ENCODE measurements around the gene GALNT10.

Gene GALNT10

DNA sequence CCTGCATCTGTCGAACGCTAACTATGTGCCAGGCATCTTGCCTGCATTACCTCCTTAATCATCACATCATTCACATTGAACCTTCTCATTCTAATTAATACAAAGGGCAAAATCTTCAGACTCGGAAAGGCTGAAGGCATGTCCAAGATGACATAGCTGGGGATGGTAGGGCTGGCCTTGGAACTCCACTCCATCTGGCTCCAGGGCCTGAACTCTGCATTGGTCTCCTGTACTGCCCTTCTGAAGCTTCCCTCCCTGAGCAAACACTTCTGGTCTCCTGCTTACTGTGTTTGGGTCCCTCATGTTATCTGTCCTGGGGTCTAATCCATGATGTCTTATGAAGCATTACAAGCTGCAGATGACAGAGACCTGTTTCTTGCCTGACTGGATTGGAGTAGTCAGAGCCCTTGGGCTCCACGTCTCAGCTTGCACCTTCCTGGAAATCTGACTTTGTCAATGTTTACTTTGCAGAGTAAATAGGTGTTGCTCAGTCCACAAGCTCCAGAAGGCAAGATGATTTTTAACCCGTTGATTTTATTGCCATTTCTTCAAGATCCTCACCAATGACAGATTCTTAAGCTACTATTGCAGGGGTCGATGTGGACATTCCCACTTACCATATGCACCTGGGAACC is 106.1 kb downstream of the GALNT10 start:
- DNase-seq (ENCODE audit: low spot score) = no peak

DNA sequence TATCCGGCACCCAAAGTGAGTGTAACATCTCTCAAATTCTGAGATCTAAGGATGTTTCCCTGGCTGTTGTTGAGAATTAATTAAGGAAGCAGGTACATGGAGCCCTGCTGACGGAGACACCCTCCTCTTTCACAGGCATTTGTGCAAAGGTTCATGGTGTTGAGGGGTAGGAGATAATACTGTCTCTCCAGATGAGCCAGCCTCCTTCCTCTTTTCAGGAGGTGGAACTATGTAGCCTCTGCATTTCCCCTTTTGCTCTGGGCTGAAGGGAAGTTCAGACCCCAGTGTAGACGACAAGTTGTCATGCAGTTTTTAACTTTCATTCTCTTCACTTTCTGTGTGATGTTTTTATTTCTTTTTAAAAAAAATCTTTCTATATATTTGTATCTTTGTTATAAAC is 107.5 kb downstream of the GALNT10 start:
- no peak for DNase-seq (ENCODE audit: low spot score)

DNA sequence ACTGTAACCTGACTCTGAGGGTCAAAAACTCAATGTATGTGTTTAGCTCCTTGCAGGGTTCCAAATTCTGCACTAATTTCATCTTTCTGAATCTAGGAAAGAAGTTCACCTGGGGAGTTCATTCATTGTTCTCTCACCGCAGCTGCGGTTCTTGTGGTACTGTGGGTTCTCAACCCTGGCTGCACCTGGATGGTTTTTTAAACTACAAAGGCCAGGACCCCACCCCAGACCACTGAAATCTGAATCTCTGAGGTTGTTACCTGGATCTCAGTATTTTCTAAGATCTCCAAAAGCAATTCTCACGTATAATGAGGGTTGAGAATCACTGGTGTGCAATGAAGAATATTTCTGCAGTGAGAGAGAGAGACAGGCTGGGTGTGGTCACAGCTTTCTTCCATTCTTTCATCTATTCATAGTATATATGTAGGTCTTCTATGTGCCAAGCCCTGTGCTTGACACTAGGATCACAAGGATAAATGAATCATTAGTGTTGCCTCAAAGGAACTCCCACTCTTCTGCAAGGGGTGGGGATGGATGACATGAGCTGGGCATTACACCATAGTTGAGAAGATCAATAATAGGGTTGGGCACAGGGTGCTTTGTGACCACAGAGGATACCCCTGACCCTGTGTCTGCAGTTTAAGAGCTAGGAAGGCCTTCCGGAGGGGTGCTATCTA is 109.8 kb downstream of the GALNT10 start:
- DNase-seq (ENCODE audit: low spot score) = no peak

DNA sequence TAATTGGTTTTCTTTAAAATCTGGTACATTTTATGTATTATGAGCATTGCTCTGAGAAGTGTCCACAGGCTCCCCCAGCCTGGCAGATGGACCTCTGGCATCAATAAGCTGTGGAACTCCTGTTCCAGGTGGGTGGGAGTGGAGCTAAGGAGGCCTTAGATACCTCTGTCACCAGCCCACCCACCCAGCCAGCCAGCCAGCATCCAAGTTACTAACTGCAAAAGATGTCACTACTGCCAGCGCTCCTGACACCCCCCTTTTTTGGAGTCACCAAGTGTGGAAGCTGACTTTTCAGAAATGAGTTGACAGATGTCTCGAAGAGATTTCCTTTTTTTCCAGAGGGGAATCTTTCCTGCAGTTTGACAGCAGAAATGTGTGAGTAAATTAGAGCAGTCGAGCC is 111.2 kb downstream of the GALNT10 start:
- DNase-seq (ENCODE audit: low spot score) = no peak

DNA sequence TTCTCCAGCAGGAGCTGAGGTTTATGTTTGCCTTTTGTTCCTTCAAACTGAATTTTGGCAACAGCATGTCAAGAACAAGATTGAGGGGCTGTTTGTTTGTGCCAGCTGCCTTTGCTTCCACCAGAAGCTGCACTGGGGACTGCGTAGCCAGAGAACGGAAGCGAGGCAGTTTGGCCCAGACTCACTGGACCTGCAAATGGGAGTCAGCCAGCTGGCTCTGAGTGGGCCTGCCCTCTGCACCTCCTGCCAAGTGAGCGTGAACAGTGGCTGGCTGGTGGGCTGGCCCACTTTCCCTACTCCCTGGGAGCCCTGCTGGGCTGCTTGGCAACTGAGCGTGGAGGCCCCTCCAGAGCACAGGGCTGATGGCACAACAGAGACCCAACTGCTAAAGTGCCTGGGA is 111.6 kb downstream of the GALNT10 start:
- no peak for DNase-seq (ENCODE audit: low spot score)

- no peak for DNase-seq (ENCODE audit: low spot score)
Measured at GRCh38 chr5:154303133-154303532, 112.6 kb downstream of the GALNT10 start.

DNA sequence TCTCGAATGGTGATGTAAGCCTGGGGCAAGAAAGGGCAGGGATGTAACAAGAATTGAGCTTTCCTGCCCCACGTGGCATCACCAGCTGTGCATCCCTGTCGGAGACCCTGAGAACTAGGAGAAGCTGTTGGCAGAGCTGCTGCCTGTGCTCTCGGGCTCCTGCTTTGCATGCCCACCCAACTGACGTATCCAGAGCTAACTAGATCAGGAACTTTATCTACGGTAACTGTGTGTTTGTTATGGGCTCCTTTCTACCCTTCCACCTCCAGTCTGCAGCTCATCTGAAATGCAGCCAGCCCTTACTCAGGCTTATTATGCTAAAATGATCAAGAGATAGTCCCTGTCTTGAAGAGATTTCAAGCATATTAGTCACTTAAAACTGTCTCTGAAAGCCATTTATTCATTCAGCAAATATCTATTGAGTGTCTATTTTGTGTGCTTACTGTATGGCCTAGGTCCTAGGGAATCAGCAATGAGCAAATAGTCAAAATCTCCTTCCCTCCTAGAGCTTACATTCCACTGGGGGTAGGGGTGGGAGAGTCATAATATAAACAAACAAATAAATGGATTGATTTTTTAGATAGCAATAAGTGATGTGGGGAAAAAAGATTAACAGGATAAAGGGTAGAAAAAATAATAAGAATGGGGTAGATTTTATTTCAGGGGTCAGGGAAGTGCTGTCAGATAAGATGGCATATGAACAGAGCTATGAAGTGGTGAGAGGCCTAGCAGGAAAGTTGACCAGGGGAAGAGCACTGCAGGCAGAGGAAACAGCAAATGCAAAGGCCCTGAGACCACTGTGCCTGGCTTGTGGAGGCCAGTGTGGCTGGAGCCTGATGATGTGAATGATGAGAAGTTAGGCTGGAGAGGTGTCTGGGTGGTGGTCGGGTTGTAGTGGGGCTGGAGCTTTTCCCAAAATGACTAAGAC is 118.2 kb downstream of the GALNT10 start:
- no peak for DNase-seq (ENCODE audit: low spot score)

DNA sequence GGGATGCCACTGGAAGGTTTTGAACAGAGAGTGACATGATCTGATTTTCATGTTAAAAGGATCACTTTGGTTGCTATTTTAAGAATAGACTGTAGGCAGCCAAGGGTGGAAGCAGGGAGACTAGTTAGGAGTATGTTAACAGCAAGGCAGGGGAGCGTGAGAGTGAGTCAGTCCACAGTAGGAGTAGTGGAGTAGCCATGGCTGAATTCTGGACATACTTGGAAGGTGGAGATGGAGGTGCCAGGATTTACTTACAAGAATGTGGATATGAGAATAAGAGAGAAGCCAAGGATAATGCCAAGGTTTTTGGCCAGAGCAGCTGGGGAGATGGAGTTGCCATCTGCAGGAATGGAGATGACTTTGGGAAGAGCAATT is 118.8 kb downstream of the GALNT10 start:
- DNase-seq (ENCODE audit: low spot score) = no peak

DNA sequence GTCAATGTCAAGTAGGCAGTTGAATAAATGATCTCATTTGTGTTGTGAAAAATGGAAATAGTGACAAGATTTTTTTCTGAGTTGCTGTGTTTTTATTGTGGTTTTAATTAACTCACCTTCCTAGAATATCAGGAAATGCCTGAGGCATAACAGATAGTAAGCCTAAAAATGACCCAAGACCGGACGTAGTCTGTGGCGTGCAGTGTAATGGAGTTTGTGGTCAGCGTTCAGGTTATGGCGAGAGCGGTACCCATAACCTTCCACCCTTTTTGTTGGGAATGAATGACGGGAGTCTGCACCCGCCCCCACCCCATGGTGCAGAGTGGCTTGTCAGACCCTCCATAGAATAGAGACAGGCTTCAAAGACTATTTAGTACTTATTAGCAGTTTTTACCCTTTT is 119.3 kb downstream of the GALNT10 start:
- no peak for DNase-seq (ENCODE audit: low spot score)

DNA sequence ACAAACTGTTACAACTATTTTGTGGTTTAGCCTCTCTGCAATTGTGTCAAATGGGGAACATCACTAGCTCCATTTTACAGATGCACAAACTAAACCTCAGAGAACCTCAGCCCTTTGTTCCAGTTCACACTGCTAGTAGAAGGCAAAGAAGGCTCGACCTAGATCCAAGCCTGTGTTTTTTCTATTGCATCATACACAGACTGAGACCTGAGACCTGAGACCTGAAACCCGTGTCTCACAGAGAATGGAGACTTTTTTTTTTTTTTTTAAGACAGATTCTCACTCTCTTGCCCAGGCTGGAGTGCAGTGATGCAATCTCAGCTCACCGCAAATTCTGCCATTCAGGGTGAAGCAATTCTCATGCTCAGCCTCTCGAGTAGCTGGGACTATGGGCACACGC is 120.8 kb downstream of the GALNT10 start:
- no peak for DNase-seq (ENCODE audit: low spot score)

DNA sequence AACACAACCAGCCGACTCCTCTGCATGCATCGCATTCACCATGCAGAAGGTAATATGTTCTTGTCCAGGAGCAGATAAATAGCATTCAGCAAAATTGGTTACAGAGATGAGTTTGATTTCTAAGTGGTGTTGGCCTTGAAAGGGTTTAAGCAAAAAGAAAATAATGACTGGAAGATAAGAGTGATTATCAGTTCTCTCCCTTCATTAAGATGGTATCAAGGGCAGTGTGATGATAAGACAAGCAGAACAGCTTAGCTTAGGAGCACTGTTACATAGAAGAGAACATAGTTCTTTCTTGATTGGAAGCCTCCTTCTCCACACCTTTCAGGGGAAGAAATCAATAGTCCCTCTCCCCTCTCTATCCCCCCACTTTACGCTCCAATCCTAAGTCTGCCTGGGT is 121.5 kb downstream of the GALNT10 start:
- no peak for DNase-seq (ENCODE audit: low spot score)

DNA sequence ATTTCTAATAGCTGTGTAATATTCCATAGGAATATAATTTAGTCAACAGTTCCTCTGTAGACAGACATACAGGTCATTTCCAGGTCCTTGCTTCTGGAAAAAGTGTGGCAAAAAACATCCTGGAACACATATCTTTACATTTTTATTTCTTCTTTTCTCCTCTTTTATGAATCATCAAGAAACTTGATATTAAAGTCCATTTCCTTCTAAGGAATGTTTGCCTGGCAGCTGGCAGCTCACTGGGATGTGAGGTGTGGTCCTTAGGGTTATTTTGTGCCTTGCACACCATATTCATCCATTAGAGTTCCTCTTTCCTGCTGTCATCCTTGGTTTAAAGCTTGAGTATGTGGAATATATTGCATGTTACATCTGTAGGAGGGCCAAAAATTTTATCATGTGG is 122.0 kb downstream of the GALNT10 start:
- no peak for DNase-seq (ENCODE audit: low spot score)

- DNase-seq (ENCODE audit: low spot score) = no peak
Measured at GRCh38 chr5:154313360-154314017, 123.0 kb downstream of the GALNT10 start.

DNA sequence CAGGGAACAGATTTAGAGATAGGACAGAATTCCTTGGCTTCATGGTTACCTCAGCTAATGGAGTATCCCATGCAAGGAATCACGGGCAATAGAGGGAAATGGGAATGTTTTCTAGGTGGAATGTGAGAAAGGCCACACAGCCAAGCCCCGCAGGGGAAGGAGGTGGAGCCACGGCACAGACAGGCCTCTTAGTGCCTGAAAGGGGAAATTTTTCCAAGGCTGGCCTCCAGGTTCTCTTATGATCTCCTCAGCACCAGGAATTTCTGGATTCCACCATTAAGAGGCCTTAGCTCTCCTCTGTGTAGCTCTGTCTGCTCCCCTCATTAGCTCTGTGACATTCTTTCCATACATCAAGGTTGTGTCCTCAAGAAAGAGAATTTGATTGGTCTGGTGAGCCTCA is 124.7 kb downstream of the GALNT10 start:
- DNase-seq (ENCODE audit: low spot score) = no peak

DNA sequence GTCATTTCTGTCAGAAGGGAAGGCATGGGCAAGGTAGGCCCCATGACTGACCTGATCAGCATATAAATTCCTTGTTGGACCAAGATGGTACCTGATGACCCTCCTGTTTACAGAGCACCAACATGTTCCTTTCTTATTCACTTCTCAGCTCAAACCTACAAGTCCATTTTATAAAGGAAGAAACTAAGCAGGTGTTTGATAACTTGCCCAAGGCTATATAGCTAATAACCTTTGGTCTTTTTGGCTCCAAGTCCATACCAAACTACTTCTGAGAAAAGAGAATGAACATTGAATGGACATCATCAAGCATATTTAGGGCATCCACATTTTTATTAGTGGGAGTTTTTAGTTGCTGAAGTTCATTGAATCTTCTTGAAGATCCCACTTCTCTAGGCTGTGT is 125.2 kb downstream of the GALNT10 start:
- DNase-seq (ENCODE audit: low spot score) = no peak

GRCh38 chr5:154316223-154316935 is 125.8 kb downstream of the GALNT10 start:
- no peak for DNase-seq (ENCODE audit: low spot score)

DNA sequence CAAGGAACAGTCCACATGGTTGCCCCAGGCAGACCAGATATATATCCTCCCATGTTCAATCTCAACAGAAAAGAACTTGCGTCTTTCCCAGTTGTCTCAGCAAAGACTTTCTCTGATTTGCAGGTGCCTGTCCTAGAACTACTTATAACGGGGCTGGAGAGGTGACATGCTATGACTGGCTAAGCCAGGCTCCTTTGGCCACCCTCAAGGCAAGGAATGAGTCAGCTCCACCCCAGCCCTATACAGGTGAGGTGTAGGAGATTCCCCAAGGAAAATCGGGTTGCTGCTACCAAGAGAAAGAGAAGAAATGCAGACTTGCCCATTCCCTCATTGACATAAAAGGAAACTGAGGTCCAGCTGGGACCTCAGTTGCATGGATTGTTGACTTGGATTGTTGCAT is 127.4 kb downstream of the GALNT10 start:
- DNase-seq (ENCODE audit: low spot score) = no peak

DNA sequence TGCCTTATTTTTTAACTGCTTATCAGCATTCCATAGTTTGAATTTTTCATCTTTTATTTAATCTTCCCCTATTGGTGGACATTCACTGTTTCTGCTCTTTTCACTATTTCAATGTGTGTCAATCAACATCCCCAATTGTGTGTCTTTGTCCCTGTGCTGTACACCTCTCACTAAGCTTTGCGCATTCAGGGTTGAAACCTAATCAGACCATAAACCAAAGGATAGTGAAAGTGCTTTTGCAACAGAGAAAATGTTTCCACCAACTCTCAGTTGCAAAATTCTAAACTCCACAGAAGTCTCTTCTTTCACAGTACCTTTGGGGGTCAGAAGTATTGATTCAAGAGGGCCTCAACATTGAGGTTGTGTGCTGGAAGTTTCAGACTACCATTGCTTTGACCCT is 128.2 kb downstream of the GALNT10 start:
- DNase-seq (ENCODE audit: low spot score) = no peak

DNA sequence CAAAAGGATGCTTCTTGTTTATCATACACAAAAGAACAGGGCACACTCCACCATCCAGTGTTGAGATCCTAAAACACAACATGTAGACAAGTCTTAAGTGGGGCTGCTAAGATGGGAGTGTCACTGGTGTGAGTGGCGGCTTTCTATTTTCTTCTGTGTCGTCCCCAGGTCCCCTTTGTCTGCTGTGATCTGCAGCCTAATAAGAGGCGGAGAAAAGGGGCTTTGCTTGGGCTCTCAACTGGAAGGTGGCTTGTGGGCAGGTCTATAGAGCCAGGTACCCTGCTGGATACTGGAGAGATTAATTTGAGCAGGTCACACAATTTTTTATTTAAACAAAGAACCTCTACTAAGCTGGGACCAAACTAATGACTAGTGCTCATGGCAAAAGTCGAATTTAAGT is 129.2 kb downstream of the GALNT10 start:
- no peak for DNase-seq (ENCODE audit: low spot score)

DNA sequence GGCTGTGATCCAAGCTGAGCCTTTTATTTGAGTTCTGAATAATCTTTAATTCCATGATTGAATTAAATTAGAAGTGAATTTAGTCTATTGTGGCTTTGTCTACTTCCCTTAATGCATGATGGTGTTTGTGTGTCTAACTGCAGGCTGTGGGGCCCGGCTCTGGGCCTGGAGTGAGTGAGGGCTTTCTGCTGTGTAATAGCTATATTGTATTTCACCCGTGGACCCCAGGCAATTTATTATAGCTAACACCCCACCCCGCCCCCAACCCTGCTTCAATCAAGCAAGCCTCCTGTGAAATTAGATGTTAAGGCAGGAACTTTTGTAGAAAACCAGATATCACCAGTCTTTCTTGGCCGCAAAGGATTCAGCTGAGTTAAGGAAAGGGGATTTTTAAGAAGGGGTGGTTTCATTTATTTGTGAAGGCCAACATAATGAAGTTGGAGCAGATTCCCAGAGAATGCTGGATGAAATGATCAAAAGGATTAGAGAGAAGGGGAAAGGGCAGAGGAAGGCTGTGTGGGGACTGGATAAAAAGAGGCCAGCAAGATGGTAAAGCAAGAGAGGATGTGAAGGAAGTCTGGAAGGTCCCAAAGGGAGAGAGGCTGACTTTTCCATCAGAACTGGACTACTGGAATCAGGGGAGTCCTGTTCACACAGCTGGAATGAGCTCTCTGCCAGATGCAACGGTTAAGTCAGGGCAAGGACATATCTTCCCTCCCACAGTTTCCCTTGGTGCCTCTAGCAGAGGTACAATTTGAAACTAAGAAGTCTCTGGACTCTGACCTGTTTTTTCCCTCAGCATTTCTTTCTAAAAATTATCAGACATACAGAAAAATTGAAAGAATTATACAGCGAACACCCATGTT is 129.9 kb downstream of the GALNT10 start:
- DNase-seq (ENCODE audit: low spot score) = no peak

DNA sequence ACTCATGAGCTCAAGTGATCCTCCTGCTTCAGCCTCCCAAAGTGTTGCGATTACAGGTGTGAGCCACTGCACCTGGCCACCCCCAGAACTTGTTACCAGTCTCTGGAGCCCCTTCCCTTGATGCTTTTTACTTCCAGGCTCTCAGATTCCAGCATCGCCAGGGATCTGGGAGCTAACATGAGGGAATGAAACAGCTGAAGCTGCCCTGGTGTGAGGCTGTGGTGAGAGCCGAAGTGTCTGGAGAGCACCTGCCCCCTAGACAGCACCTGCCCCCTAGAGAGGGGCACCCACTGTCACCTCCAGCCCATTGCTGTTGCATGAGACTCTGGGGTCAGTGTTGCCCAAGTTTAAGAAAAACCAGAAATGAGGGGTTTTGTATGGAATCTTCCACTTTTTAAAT is 131.0 kb downstream of the GALNT10 start:
- DNase-seq (ENCODE audit: low spot score) = no peak

Data from hematopoietic multipotent progenitor cell treated with erythropoietin and hydrocortisone succinate and interleukin-3 and kit ligand, for 15 days (in vitro differentiated cells).